ENCODE results near the gene MYPOP. TPM values are rescaled to one million over a fixed set of nuclear protein-coding genes. Genes with fewer than 3 reads are reported as not detected.

Gene MYPOP, protein sequence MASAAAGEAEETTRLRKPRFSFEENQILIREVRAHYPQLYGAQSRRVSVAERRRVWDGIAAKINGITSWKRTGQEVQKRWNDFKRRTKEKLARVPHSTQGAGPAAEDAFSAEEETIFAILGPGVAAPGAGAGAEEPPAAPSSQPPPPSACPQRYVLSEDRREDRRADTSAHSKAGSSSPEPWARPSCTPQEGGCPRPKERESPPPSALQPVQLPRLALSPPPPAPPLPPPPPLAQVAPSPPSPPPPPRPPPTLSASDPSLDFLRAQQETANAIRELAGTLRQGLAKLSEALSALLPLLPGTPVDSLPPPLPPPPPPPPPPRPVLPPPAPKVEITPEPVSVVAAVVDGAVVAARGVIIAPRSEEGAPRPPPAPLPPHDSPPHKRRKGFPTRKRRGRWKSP
- total RNA-seq = 10 to 100 TPM in 2 of 3 donors, 1 to 10 TPM in 1; 9.2 to 13.7 (median 10.2) TPM
- long read RNA-seq, donor 1, partial matches to known transcripts = 4 of 5 reads
- long read RNA-seq, donor 1, other reads (novel, unspliced or antisense) = 1 of 5 reads
- long read RNA-seq, donor 2 = 0 reads

GRCh38 chr19:45901912-45902650 lies at the start of gene MYPOP:
Gene MYPOP, minus strand, starts transcription at chr19:45902613. Its CDS starts 840 bp downstream, at chr19:45901773.
- Histone ChIP-seq H3K4me3 (peak within 1 kb of the TSS; percentile 59), H3K4me1 (ENCODE audit: low read depth) (peaks cover 23% of the 10 kb centered on the region), H3K36me3 (ENCODE audit: low read depth) (no peaks in the 10 kb centered on the region), H3K9me3 (no peaks in the 10 kb centered on the region)
- intact Hi-C loops (cut with DNase I, micrococcal nuclease) = no loop called here
- DNase-seq (peak in 2 of 3 donors; percentile 31 to 40), ATAC-seq (no peak)
- TF ChIP-seq, protein P1, sequence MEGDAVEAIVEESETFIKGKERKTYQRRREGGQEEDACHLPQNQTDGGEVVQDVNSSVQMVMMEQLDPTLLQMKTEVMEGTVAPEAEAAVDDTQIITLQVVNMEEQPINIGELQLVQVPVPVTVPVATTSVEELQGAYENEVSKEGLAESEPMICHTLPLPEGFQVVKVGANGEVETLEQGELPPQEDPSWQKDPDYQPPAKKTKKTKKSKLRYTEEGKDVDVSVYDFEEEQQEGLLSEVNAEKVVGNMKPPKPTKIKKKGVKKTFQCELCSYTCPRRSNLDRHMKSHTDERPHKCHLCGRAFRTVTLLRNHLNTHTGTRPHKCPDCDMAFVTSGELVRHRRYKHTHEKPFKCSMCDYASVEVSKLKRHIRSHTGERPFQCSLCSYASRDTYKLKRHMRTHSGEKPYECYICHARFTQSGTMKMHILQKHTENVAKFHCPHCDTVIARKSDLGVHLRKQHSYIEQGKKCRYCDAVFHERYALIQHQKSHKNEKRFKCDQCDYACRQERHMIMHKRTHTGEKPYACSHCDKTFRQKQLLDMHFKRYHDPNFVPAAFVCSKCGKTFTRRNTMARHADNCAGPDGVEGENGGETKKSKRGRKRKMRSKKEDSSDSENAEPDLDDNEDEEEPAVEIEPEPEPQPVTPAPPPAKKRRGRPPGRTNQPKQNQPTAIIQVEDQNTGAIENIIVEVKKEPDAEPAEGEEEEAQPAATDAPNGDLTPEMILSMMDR (IDR thresholded peaks at IDR 0.05) = no peak

GRCh38 chr19:45947926-45948325 lies 45.5 kb upstream of the MYPOP start:
- no peak overlapping the region for H3K4me3 ChIP-seq
- H3K36me3 ChIP-seq (ENCODE audit: low read depth) = no peaks in the 10 kb centered on the region
- TF ChIP-seq, protein P1 (IDR thresholded peaks at IDR 0.05) = no peak
- H3K9me3 ChIP-seq = no peaks in the 10 kb centered on the region
- intact Hi-C loops (cut with DNase I, micrococcal nuclease) = no loop called here
- ATAC-seq (no peak), DNase-seq (no peak)
- peaks cover 3% of the 10 kb centered on the region for H3K4me1 ChIP-seq (ENCODE audit: low read depth)

DNA sequence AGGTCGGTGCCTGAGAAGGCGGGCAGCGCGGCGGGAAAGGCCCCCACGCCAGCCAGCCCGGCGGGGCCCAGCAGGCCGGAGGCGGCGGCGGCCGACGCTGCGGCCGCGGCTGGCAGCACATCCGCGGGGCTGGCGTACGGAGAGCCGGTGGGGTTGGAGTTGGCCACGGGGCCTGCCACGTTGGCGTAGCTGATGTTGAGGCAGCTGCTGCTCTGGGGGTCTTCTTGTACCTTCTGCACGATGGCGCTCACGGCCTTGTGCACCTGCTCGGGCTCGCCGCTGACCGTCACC lies 38.0 kb upstream of the MYPOP start:
- DNase-seq = peak in 1 of 3 donors; percentile 38
- no peak for ATAC-seq

GRCh38 chr19:45939792-45940514 lies 37.5 kb upstream of the MYPOP start:
- intact Hi-C loops (cut with DNase I, micrococcal nuclease) = no loop called here
- H3K4me1 ChIP-seq (ENCODE audit: low read depth) = no peaks in the 10 kb centered on the region
- ATAC-seq (no peak), DNase-seq (peak in 1 of 3 donors; percentile 21)
- no peaks in the 10 kb centered on the region for H3K36me3 ChIP-seq (ENCODE audit: low read depth)
- TF ChIP-seq, protein P1 (IDR thresholded peaks at IDR 0.05) = no peak
- H3K4me3 ChIP-seq = no peak overlapping the region
- no peaks in the 10 kb centered on the region for H3K9me3 ChIP-seq

More for the DNA sequence above, 38.0 kb upstream of the MYPOP start:
- H3K4me1 ChIP-seq (ENCODE audit: low read depth) = no peaks in the 10 kb centered on the region
- intact Hi-C loops (cut with DNase I, micrococcal nuclease) = no loop called here
- no peaks in the 10 kb centered on the region for H3K9me3 ChIP-seq
- no peak overlapping the region for H3K4me3 ChIP-seq
- H3K36me3 ChIP-seq (ENCODE audit: low read depth) = no peaks in the 10 kb centered on the region
- TF ChIP-seq, protein P1 (IDR thresholded peaks at IDR 0.05) = no peak

GRCh38 chr19:45938733-45939319 lies 36.4 kb upstream of the MYPOP start:
- TF ChIP-seq, protein P1 (IDR thresholded peaks at IDR 0.05) = no peak
- ATAC-seq = no peak

More at GRCh38 chr19:45938733-45939319, 36.4 kb upstream of the MYPOP start:
- DNase-seq = peak in 1 of 3 donors; percentile 5
- intact Hi-C loops (cut with DNase I, micrococcal nuclease) = no loop called here
- Histone ChIP-seq H3K4me1 (ENCODE audit: low read depth) (no peaks in the 10 kb centered on the region), H3K36me3 (ENCODE audit: low read depth) (no peaks in the 10 kb centered on the region), H3K4me3 (no peak overlapping the region), H3K9me3 (no peaks in the 10 kb centered on the region)

Data from mucosa of descending colon (tissue), 3 donors.